Liver (tissue), 9 donors: ENCODE results near the gene MGAT5. TPM values are rescaled to one million over a fixed set of nuclear protein-coding genes. Genes with fewer than 3 reads are reported as not detected.
A peak's percentile ranks its signal among the peaks of the same experiment; 100 is the strongest.

Experiments used
- DNase-seq: peaks from one replicate; pipeline ENCODE4 v3.0.0-alpha.2; 2017; ENCODE audit warnings: low spot score
- H3K27ac ChIP-seq, 2 donors: one replicate each; pipeline ENCODE4 v1.7.0; 2013; ENCODE audit warnings: inconsistent platforms in 2 of 2, low read length in 2 of 2, control low read depth in 1 of 2, low read depth in 1 of 2, mild to moderate bottlenecking in 1 of 2
- H3K27me3 ChIP-seq, 4 donors: one replicate each; pipeline versions ENCODE4 v1.6.1 to v1.7.0; 2013; ENCODE audit warnings: low read length in 3 of 4, inconsistent platforms in 1 of 4, mild to moderate bottlenecking in 1 of 4, moderate library complexity in 1 of 4; ENCODE audit not compliant: control insufficient read depth in 4 of 4, insufficient read depth in 4 of 4
- H3K36me3 ChIP-seq, 4 donors: one replicate each; pipeline versions ENCODE4 v1.6.1 to v1.7.0; 2013; ENCODE audit warnings: low read length in 3 of 4, mild to moderate bottlenecking in 3 of 4, low read depth in 1 of 4, moderate library complexity in 1 of 4; ENCODE audit not compliant: control insufficient read depth in 4 of 4, insufficient read depth in 3 of 4
- H3K4me1 ChIP-seq, 4 donors: one replicate each; pipeline versions ENCODE4 v1.6.1 to v1.7.0; 2013; ENCODE audit warnings: low read length in 3 of 4, mild to moderate bottlenecking in 3 of 4, moderate library complexity in 1 of 4; ENCODE audit not compliant: control insufficient read depth in 4 of 4, insufficient read depth in 4 of 4
- H3K4me3 ChIP-seq, 3 donors: one replicate each; pipeline versions ENCODE4 v1.6.1 to v1.7.0; 2013; ENCODE audit warnings: low read length in 3 of 3, control low read depth in 1 of 3, low read depth in 1 of 3, mild to moderate bottlenecking in 1 of 3
- H3K9ac ChIP-seq, 2 donors: one replicate each; pipeline ENCODE4 v1.7.0; 2013; ENCODE audit warnings: low read length in 2 of 2, mild to moderate bottlenecking in 2 of 2, moderate library complexity in 2 of 2, control low read depth in 1 of 2, low read depth in 1 of 2
- H3K9me3 ChIP-seq, 4 donors: one replicate each; pipeline versions ENCODE4 v1.6.1 to v1.7.0; 2013; ENCODE audit warnings: low read length in 3 of 4; ENCODE audit not compliant: control insufficient read depth in 4 of 4
- ATF3 ChIP-seq: IDR thresholded peaks from 2 replicates; pipeline ENCODE4 v1.6.1; 2016; ENCODE audit warnings: antibody characterized with exemption
- CTCF ChIP-seq: fragments of 150-350 bp; IDR thresholded peaks from 2 replicates; pipeline ENCODE4 v1.5.1; 2017; ENCODE audit warnings: improper control_type of control experiment, low read depth, low read length; ENCODE audit not compliant: missing input control
- EGR1 ChIP-seq, 2 donors: IDR thresholded peaks; 2 replicates each; pipeline ENCODE4 v1.6.1; 2016 to 2018; ENCODE audit warnings: antibody characterized with exemption in 2 of 2, low read depth in 2 of 2
- FOXA1 ChIP-seq: IDR thresholded peaks from 2 replicates; pipeline ENCODE4 v1.6.1; 2016; ENCODE audit warnings: antibody characterized with exemption
- FOXA2 ChIP-seq: IDR thresholded peaks from 2 replicates; pipeline ENCODE4 v1.6.1; 2016; ENCODE audit warnings: antibody characterized with exemption
- GABPA ChIP-seq, 2 donors: IDR thresholded peaks in 1 of 2; conservative IDR thresholded peaks in 1 of 2; 2 replicates each; pipeline ENCODE4 v1.6.1; 2016; ENCODE audit warnings: antibody characterized with exemption in 2 of 2, mild to moderate bottlenecking in 1 of 2, moderate library complexity in 1 of 2
- HNF4A ChIP-seq, 2 donors: conservative IDR thresholded peaks; 2 replicates each; pipeline ENCODE4 v1.6.1; 2016; ENCODE audit warnings: antibody characterized with exemption in 2 of 2, mild to moderate bottlenecking in 2 of 2
- HNF4G ChIP-seq: IDR thresholded peaks from 2 replicates; pipeline ENCODE4 v1.6.1; 2016; ENCODE audit warnings: antibody characterized with exemption
- JUND ChIP-seq, 2 donors: IDR thresholded peaks; 2 replicates each; pipeline ENCODE4 v1.6.1; 2016; ENCODE audit warnings: antibody characterized with exemption in 2 of 2
- MAX ChIP-seq: IDR thresholded peaks from 2 replicates; pipeline ENCODE4 v1.6.1; 2016; ENCODE audit warnings: antibody characterized with exemption
- NR2F2 ChIP-seq: IDR thresholded peaks from 2 replicates; pipeline ENCODE4 v1.6.1; 2016; ENCODE audit warnings: antibody characterized with exemption
- RAD21 ChIP-seq, 2 donors: IDR thresholded peaks; 2 replicates each; pipeline ENCODE4 v1.6.1; 2016; ENCODE audit warnings: antibody characterized with exemption in 2 of 2, mild to moderate bottlenecking in 2 of 2
- REST ChIP-seq: IDR thresholded peaks from 2 replicates; pipeline ENCODE4 v1.6.1; 2016; ENCODE audit warnings: antibody characterized with exemption, mild to moderate bottlenecking
- RXRA ChIP-seq, 2 donors: IDR thresholded peaks; 2 replicates each; pipeline ENCODE4 v1.6.1; 2017 to 2018; ENCODE audit warnings: antibody characterized with exemption in 2 of 2, mild to moderate bottlenecking in 1 of 2
- SP1 ChIP-seq: IDR thresholded peaks from 2 replicates; pipeline ENCODE4 v1.6.1; 2018; ENCODE audit warnings: antibody characterized with exemption, mild to moderate bottlenecking
- TAF1 ChIP-seq: conservative IDR thresholded peaks from 2 replicates; pipeline ENCODE4 v1.6.1; 2016; ENCODE audit warnings: antibody characterized with exemption, mild to moderate bottlenecking
- YY1 ChIP-seq: IDR thresholded peaks from 2 replicates; pipeline ENCODE4 v1.6.1; 2016; ENCODE audit warnings: antibody characterized with exemption, mild to moderate bottlenecking
- ZBTB33 ChIP-seq: IDR thresholded peaks from 2 replicates; pipeline ENCODE4 v1.6.1; 2016; ENCODE audit warnings: antibody characterized with exemption
- WGBS: extraction: QIAGEN DNeasy Blood & Tissue Kit; methylation state at CpG from one replicate; pipeline ENCODE4 v1.1.7; 2013; 5-methylcytosine and 5-hydroxymethylcytosine counted together
- polyA plus RNA-seq, 2 donors: library from polyadenylated mRNA; stranded (reverse) in 1 of 2; unstranded in 1 of 2; fragments of 200-250 nt in 1 of 2; fragments of >200 nt in 1 of 2; fragmentation: Nextera tagmentation in 1 of 2; extraction: Ambion mirVana in 1 of 2; gene quantifications; one replicate each; pipeline versions ENCODE4 v1.2.1 to v1.2.3, GENCODE V29; 2013 to 2015
- total RNA-seq, 2 donors: library from RNA; depleted of rRNA; stranded (reverse); fragments of >200 nt; gene quantifications; one replicate each; pipeline ENCODE4 v1.2.3, GENCODE V29; 2014
- donor health status: healthy.
- donor health status: healthy.
- donor health status: healthy.
- donor health status: healthy.
- donor health status: healthy.

Gene MGAT5
- total and polyA plus RNA-seq, 4 donors: 1.8 to 12.7 (median 5.6) TPM

- H3K27me3 ChIP-seq: no peaks in the 10 kb centered on the region
- WGBS: 32% methylated on average over 7 of the region's 7 CpGs
- DNase-seq: no peak
- H3K4me3 ChIP-seq: no peak overlapping the region
- no peaks in the 10 kb centered on the region for H3K9me3 ChIP-seq
- TF ChIP-seq RXRA (IDR thresholded peaks at IDR 0.05): peak; percentile 88 to 89
- peak; percentile 73 for TF ChIP-seq YY1
- peak; percentile 67 to 96 for TF ChIP-seq EGR1 (IDR thresholded peaks at IDR 0.05; ENCODE audit: low read depth in 2 of 2)
- TF ChIP-seq REST: peak; percentile 58
- peak; percentile 97 for TF ChIP-seq MAX
- peak; percentile 93 for TF ChIP-seq SP1
- no peak for TF ChIP-seq HNF4G
- peak in 1 of 2 donors; percentile 48 for TF ChIP-seq RAD21 (IDR thresholded peaks at IDR 0.05)
- no peak for TF ChIP-seq NR2F2
- no peak for TF ChIP-seq CTCF
- peak; percentile 53 for TF ChIP-seq FOXA2
- TF ChIP-seq TAF1: no peak
- TF ChIP-seq ATF3: peak; percentile 61
- peak; percentile 85 for TF ChIP-seq JUND (IDR thresholded peaks at IDR 0.05)
- peak; percentile 71 for TF ChIP-seq FOXA1
- TF ChIP-seq ZBTB33: peak; percentile 92
- TF ChIP-seq GABPA (IDR thresholded peaks at IDR 0.05 in 1 of 2, conservative IDR thresholded peaks at IDR 0.05 in 1 of 2): peak in 1 of 2 donors; percentile 25
- peak; percentile 78 to 83 for TF ChIP-seq HNF4A (conservative IDR thresholded peaks at IDR 0.05)
- peak overlapping the region; percentile 86 to 88 for H3K27ac ChIP-seq
- H3K4me1 ChIP-seq: peaks cover 6 to 35% (median 32%) of the 10 kb centered on the region in 4 donors
- H3K36me3 ChIP-seq: peaks cover 0 to 2% (median under 1%) of the 10 kb centered on the region in 4 donors
- peak overlapping the region in 1 of 2 donors; percentile 18 for H3K9ac ChIP-seq
Observed at GRCh38 chr2:134433469-134433868, 179.6 kb downstream of the MGAT5 start.
